HL-60 (cell line): ENCODE data around the gene TRAF3IP1.

ENCODE experiments used
- DNase-seq, 2 experiments: peaks; one replicate each; pipeline ENCODE4 v3.0.0-alpha.2; 2010 to 2020; ENCODE audit warnings: low read depth in 1 of 2, low spot score in 1 of 2
- H3K27ac ChIP-seq: fragments of 250-450 bp; sonication (Bioruptor Pico); replicated peaks from 2 replicates; pipeline ENCODE4 v1.5.1; 2020; ENCODE audit warnings: mild to moderate bottlenecking, moderate library complexity
- H3K27me3 ChIP-seq: fragments of 250-450 bp; sonication (Bioruptor Pico); 2 replicates; pipeline ENCODE4 v1.5.1; 2021; ENCODE audit warnings: mild to moderate bottlenecking, moderate library complexity; ENCODE audit not compliant: insufficient read depth, poor library complexity, severe bottlenecking
- H3K4me3 ChIP-seq: replicated peaks from 2 replicates; pipeline ENCODE4 v1.5.1; 2011; ENCODE audit warnings: mild to moderate bottlenecking, control low read depth, low read length; ENCODE audit not compliant: insufficient read depth
- GABPA ChIP-seq: IDR thresholded peaks from 2 replicates; pipeline ENCODE4 v1.6.1; 2012; ENCODE audit warnings: low read depth
- POLR2AphosphoS5 ChIP-seq: IDR thresholded peaks from 2 replicates; pipeline ENCODE4 v1.6.1; 2012; ENCODE audit warnings: low read depth
- SPI1 ChIP-seq: IDR thresholded peaks from 2 replicates; pipeline ENCODE4 v1.6.1; 2012; ENCODE audit warnings: low read depth, mild to moderate bottlenecking, borderline replicate concordance
- TF ChIP-seq, protein P1 (sequence below): IDR thresholded peaks from one replicate; pipeline ENCODE4 v1.5.1; 2011; ENCODE audit warnings: low read length, control low read depth, inconsistent platforms; ENCODE audit not compliant: insufficient read depth
- TF ChIP-seq, protein P2 (sequence below): IDR thresholded peaks from 2 replicates; pipeline ENCODE4 v1.6.1; 2012; ENCODE audit warnings: low read depth; ENCODE audit not compliant: insufficient replicate concordance

The TRAF3IP1 gene

DNA sequence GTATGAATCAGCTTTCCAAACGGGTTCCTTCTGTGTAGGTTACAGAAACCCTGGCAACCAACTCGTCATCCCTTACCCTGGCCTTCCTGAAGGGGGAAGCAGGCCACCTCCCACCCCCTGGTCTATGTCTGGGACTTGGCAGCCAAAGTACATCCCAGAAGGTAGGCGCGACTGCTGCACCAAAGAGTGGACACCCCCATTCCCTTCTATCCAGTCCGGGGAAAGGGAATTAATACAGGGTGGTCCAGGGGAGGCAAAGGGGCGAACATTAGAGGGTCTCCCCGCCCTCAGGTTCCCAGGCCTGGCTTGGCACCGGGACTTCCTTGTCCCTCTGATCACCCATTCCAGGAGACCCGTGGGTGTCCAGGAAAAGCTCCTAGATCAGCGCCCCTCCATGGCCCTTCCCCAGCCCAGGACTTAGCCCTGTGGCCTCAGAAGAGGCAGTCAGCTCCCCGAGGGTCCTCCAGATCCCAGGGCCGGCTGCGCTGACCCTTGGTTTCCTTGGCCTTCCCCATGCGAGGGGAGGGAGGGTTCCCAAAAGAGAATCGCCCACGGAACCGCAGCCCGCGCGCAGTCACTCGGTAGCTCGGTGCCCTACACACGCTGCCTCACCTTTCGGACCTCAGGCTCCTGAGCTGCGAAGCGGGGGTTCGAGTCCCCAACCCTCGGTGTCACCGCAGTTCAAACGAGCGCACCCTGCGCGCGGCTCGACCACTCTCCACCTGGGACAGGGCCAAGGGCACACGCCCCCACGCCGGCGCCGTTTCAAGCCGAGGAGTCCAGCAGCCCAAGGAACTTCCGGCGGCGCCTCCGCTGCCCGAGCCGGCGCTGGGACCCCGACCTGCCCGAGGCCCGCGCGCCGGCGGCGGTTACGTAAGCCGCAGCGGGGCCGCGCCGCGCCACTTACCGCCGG, 32.3 kb upstream of the TRAF3IP1 start, which contains the start of gene PER2:
Gene PER2, minus strand, starts transcription at position 874 of the 913 bp plus-strand sequence. CDS start 10,674 bp downstream, outside the sequence.
- TF ChIP-seq POLR2AphosphoS5 (no peak), GABPA (0 out of 2 replicates have a peak, but pooled peaks have one; percentile 6)
- TF ChIP-seq, protein P1, sequence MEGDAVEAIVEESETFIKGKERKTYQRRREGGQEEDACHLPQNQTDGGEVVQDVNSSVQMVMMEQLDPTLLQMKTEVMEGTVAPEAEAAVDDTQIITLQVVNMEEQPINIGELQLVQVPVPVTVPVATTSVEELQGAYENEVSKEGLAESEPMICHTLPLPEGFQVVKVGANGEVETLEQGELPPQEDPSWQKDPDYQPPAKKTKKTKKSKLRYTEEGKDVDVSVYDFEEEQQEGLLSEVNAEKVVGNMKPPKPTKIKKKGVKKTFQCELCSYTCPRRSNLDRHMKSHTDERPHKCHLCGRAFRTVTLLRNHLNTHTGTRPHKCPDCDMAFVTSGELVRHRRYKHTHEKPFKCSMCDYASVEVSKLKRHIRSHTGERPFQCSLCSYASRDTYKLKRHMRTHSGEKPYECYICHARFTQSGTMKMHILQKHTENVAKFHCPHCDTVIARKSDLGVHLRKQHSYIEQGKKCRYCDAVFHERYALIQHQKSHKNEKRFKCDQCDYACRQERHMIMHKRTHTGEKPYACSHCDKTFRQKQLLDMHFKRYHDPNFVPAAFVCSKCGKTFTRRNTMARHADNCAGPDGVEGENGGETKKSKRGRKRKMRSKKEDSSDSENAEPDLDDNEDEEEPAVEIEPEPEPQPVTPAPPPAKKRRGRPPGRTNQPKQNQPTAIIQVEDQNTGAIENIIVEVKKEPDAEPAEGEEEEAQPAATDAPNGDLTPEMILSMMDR: no peak

DNA sequence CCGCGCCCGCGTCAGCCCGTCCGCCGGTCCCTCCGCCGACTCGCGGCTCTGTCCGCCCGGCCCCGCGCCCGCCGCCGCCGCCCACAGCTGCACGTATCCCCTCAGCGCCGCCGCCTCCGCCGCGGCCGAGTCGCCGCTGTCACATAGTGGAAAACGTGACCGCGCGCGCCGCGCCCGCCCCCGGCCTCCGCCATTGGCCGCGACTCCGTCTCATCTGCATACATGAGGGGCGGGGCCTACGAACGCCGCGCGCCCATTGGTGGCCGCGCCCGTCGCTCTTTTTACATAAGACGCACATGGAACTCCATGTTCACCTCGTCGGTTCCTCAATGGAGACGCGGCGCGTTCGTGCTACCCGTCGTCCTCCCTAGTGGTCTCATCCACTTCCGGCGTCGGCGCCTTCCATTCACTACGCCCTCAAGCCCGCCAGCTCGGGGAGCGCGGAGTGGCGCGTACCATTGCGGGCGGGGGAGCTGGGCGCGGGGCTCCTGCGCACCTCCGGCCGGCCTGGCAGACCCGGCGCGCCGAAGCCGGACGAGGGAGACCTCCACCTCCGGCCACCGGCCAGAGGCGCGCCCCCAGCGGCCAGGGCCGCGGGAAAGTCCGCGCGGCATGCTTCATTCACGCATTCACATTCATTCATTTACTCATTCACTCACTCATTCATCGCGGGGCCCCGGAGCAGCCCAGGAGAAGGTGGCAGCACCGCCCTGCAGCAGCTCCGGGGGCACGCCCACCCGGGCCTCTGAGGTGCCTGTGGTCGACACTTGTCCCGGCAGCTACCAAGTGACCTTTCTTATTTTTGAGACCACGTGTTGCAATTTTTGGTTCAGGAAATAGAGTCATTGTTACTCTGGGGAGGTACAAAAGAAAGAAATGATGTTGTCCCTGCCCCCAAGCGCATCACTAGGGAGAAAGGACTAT, 31.4 kb upstream of the TRAF3IP1 start:
- H3K27me3 ChIP-seq: no peaks in the 10 kb centered on the region
- peak overlapping the region; percentile 94 for H3K4me3 ChIP-seq
- peak; percentile 98 to 99 for DNase-seq

More for the DNA sequence above, 32.3 kb upstream of the TRAF3IP1 start, which contains the start of gene PER2:
- DNase-seq: peak; percentile 63 to 75
- H3K4me3 ChIP-seq: peak within 1 kb of the TSS; percentile 94
- H3K27me3 ChIP-seq: no peaks in the 10 kb centered on the region
- peak within 1 kb of the TSS; percentile 91 for H3K27ac ChIP-seq

DNA sequence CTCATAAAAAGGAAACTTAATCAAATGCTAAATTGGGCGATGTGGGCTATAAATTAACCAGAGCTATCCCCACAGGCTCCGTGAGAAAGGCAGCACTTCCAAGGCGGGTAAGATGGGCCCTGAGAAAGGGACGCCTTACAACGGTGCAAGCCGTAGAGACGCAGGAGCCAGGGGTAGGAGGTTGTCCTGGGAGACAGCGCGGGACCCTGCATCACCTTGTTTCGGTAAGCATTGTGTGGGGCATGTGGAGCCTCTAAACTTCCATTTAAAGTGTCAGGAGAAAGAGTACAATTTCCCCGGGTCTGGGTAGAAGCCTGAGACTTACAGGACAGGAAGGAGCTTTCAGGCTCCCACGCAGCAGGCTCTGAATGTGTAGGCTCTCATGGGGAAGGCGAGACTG, 30.7 kb upstream of the TRAF3IP1 start:
- TF ChIP-seq, protein P1: no peak
- no peak for TF ChIP-seq GABPA
- TF ChIP-seq, protein P2, sequence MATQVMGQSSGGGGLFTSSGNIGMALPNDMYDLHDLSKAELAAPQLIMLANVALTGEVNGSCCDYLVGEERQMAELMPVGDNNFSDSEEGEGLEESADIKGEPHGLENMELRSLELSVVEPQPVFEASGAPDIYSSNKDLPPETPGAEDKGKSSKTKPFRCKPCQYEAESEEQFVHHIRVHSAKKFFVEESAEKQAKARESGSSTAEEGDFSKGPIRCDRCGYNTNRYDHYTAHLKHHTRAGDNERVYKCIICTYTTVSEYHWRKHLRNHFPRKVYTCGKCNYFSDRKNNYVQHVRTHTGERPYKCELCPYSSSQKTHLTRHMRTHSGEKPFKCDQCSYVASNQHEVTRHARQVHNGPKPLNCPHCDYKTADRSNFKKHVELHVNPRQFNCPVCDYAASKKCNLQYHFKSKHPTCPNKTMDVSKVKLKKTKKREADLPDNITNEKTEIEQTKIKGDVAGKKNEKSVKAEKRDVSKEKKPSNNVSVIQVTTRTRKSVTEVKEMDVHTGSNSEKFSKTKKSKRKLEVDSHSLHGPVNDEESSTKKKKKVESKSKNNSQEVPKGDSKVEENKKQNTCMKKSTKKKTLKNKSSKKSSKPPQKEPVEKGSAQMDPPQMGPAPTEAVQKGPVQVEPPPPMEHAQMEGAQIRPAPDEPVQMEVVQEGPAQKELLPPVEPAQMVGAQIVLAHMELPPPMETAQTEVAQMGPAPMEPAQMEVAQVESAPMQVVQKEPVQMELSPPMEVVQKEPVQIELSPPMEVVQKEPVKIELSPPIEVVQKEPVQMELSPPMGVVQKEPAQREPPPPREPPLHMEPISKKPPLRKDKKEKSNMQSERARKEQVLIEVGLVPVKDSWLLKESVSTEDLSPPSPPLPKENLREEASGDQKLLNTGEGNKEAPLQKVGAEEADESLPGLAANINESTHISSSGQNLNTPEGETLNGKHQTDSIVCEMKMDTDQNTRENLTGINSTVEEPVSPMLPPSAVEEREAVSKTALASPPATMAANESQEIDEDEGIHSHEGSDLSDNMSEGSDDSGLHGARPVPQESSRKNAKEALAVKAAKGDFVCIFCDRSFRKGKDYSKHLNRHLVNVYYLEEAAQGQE: no peak
- TF ChIP-seq POLR2AphosphoS5: no peak
- no peak for TF ChIP-seq SPI1
- Histone ChIP-seq H3K27me3 (no peaks in the 10 kb centered on the region), H3K4me3 (peak overlapping the region; percentile 94), H3K27ac (peak overlapping the region; percentile 81)
- DNase-seq: no peak

More for the DNA sequence above, 31.4 kb upstream of the TRAF3IP1 start:
- peak overlapping the region; percentile 81 for H3K27ac ChIP-seq
- TF ChIP-seq, protein P2: no peak
- TF ChIP-seq, protein P1: no peak
- TF ChIP-seq POLR2AphosphoS5: no peak
- peak; percentile 7; the same call in 1 of the 2 replicates for TF ChIP-seq SPI1
- 0 out of 2 replicates have a peak, but pooled peaks have one; percentile 14 for TF ChIP-seq GABPA
